Suprapubic skin (tissue), 3 donors: ENCODE results near the gene DAD1.

Source experiments
- CTCF ChIP-seq, 2 donors: fragments of 200-600 bp in 1 of 2; fragments of 450-650 bp in 1 of 2; sonication (generic) in 1 of 2; IDR thresholded peaks; one replicate each; pipeline ENCODE4 v1.5.1; 2016 to 2019; ENCODE audit warnings: antibody characterized with exemption in 2 of 2, mild to moderate bottlenecking in 1 of 2, moderate library complexity in 1 of 2
- POLR2A ChIP-seq, 2 donors: fragments of 450-650 bp; IDR thresholded peaks; one replicate each; pipeline ENCODE4 v1.6.1; 2017; ENCODE audit warnings: antibody characterized with exemption in 2 of 2, mild to moderate bottlenecking in 2 of 2, moderate library complexity in 2 of 2

GRCh38 chr14:22533057-22533704 lies 55.8 kb downstream of the DAD1 start:
- no peak for TF ChIP-seq CTCF (IDR thresholded peaks at IDR 0.05)
- TF ChIP-seq POLR2A (IDR thresholded peaks at IDR 0.05), result no peak
